ENCODE results near the gene TSGA10IP.
A peak's percentile ranks its signal among the peaks of the same experiment; 100 is the strongest.

TSGA10IP gene

DNA sequence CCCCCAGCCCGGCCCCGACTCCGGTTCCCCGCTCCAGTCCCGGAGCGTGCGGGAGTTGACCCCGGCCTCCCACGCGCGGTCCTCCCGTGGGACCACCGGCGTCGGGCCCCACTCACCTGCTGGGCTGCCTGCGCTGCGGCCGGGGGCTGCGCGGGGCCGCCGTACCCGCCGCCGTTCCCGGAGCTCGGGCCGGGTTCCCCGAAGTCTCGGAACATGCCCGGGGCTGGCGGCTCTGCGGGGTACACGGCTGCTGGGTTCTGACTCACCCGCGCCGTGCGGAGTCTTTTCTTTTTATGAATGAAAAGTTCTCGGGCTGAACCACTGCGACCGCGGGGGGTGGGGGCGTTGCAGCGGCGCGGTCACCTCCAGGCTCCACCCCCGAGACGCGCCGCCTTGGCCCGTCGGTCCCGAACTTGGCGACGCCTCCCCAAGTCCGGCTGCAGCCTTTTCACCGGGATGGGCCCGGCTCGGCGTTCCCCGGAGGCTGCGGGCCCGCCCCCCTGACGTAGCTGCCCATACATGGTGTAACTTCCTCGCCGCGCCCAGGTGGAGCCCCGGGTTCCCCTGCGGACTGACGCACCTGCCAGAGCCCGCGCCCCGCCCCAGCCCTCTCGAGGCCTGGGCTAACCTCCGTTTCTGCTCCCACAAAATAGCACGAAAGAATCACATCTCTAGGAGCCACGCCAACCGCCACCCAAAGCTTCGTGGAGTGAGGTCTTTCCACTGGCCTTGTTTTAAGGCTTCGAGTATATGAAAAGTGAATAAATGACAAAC is 45.0 kb upstream of the TSGA10IP start, which contains the start of gene FOSL1:
FOSL1 (minus strand) TSS at position 264 of the 774 bp plus-strand sequence; CDS start at position 215, 49 bp downstream.
- no peak for TF ChIP-seq ZFX (IDR thresholded peaks at IDR 0.05; ENCODE audit: borderline replicate concordance)
- TF ChIP-seq, protein P1, sequence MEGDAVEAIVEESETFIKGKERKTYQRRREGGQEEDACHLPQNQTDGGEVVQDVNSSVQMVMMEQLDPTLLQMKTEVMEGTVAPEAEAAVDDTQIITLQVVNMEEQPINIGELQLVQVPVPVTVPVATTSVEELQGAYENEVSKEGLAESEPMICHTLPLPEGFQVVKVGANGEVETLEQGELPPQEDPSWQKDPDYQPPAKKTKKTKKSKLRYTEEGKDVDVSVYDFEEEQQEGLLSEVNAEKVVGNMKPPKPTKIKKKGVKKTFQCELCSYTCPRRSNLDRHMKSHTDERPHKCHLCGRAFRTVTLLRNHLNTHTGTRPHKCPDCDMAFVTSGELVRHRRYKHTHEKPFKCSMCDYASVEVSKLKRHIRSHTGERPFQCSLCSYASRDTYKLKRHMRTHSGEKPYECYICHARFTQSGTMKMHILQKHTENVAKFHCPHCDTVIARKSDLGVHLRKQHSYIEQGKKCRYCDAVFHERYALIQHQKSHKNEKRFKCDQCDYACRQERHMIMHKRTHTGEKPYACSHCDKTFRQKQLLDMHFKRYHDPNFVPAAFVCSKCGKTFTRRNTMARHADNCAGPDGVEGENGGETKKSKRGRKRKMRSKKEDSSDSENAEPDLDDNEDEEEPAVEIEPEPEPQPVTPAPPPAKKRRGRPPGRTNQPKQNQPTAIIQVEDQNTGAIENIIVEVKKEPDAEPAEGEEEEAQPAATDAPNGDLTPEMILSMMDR (IDR thresholded peaks at IDR 0.05): no peak
- no peak within 1 kb of the TSS for H3K27ac ChIP-seq

DNA sequence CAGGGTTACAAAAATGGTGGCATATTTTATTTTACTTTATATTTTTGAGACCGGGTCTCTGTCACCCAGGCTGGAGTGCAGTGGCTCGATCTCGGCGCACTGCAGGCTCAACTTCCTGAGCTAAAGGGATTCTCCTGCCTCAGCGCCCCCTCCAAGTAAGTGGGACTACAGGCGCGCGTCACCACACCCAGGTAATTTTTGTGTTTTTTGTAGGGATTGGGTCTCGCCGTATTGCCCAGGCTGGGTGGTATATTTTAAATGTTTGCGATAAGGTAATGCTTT is 44.4 kb upstream of the TSGA10IP start:
- TF ChIP-seq, protein P1 (IDR thresholded peaks at IDR 0.05): no peak
- no peak for TF ChIP-seq ZFX (IDR thresholded peaks at IDR 0.05; ENCODE audit: borderline replicate concordance)
- no peak overlapping the region for H3K27ac ChIP-seq

DNA sequence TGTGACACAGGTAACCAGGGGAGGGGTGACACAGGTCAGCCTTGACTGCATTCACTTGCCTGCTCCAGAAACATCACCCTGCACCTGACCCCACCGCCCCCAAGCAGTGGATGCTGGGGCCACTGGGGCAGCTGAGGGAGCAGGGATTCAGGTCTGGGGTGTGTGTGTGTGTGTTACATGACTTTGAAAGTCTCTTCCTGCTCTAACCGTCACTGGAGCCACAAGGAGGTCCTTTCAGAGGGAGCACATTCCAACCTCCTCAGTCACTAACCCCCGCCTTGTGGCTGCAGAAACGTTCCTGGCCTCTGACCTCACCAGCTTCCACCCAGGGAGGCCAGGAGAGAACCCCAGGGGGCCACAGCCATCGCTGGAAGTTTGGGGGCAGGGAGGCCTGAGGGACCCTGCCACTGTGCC is 42.2 kb upstream of the TSGA10IP start:
- no peak overlapping the region for H3K27ac ChIP-seq
- no peak for TF ChIP-seq ZFX (IDR thresholded peaks at IDR 0.05; ENCODE audit: borderline replicate concordance)
- TF ChIP-seq, protein P1 (IDR thresholded peaks at IDR 0.05): no peak

DNA sequence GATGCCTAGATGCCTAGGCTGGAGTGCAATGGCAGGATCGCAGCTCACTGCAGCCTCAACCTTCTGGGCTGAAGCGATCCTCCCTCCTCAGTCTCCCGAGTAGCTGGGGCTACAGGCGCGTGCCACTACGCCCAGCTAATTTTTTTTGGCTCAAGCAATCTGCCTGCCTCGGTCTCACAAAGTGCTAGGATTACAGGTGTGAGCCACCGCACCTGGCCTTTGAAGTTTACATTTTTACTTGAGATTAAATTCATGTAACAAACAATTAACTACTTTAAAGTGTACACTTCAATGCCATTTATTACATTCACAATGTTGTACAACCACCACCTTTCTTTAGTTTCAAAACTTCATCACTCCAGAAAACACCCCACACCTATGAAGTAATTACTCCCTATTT is 41.6 kb upstream of the TSGA10IP start:
- H3K27ac ChIP-seq: no peak overlapping the region
- TF ChIP-seq, protein P1 (IDR thresholded peaks at IDR 0.05): no peak
- TF ChIP-seq ZFX (IDR thresholded peaks at IDR 0.05; ENCODE audit: borderline replicate concordance): no peak

DNA sequence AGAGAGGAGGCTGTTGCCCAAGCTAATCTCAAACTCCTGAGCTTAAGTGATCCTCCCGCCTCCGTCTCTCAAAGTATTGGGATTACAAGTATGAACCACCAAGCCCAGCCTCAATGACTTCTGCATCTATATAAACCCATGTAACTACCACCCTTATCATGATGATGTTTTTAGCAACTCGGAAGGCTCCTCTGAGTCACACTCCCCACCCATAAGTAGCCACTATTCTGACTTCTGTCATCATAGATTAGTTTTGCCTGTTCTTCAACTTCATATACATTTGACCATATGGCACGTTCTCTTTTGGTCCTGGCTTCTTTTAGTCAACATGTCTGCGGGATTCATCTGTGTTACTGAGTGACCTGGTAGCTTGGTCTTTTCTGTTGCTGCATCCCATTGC is 38.7 kb upstream of the TSGA10IP start:
- no peak overlapping the region for H3K27ac ChIP-seq
- no peak for TF ChIP-seq ZFX (IDR thresholded peaks at IDR 0.05; ENCODE audit: borderline replicate concordance)
- TF ChIP-seq, protein P1 (IDR thresholded peaks at IDR 0.05): no peak

DNA sequence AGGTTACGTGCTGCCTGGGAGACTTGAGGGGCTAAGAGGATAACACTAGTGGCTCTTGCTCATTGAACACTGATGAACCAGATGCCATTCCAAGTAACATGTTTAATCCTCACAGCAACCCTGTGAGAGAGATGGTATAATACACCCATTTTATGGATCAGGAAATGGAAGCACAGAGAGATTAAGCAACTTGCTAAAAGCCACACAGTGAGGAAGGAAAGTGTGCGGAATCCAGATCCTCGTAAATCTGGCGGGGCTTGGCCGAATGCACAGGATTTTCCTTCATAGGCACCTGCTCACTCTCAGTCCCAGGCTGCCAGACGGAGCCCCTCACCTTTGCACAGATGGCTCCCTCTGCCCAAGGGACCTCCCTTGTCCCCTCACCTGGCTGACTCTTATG is 37.4 kb upstream of the TSGA10IP start:
- TF ChIP-seq, protein P1 (IDR thresholded peaks at IDR 0.05): no peak
- no peak for TF ChIP-seq ZFX (IDR thresholded peaks at IDR 0.05; ENCODE audit: borderline replicate concordance)
- no peak overlapping the region for H3K27ac ChIP-seq

DNA sequence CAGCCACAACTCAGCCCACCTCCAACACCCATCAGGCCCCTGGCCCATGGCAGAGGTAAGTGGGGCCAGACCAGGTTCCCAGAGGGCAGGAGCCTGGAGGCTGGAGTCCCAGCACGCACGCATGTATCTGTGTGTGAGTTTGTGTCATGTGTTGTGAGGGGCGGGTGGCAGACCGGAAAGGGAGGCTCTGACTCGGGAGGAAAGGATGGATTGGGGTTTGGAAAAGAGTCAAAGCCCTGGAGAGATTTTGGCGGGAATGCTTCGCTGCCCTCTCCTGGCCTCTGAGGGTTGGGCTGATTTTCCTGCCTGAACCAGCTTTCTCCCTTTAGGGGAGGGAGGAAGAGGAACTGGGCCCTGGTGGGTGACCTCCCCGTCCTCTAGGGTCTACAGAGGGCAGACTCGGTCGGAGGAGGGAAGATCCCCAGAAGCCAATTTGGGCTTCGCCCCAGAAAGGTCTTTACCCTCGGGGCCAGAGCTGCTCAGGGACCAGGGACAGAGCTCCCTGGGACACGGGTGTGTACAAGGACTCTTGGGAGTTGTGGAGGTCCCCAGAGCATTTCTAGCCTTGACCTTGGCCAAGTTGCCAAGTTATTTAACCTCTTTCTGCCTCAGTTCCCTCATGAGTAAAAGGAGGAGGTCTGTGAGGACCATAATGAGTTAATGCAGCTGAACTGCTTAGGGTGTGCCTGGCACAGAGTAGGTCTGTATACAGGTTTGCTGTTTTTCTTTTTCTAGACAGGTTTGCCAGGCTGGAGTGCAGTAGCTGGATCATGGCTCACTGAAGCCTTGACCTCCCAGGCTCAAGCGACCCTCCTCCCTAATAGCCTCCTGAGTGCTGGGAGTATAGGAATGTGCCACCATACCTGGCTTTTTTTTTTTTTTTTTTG is 33.4 kb upstream of the TSGA10IP start:
- TF ChIP-seq ZFX (IDR thresholded peaks at IDR 0.05; ENCODE audit: borderline replicate concordance): no peak
- TF ChIP-seq, protein P1 (IDR thresholded peaks at IDR 0.05): peak; percentile 64
- peak overlapping the region; percentile 48 for H3K27ac ChIP-seq

Data from 22Rv1 (cell line).